ENCODE results near the gene EPHA4.

Gene EPHA4

GRCh38 chr2:221495731-221496130, 76.4 kb downstream of the EPHA4 start:
- Histone ChIP-seq H3K4me3 (replicated peaks; ENCODE audit: low read depth, low read length) (no peak overlapping the region), H3K36me3 (ENCODE audit: control insufficient read depth, insufficient read depth, low read length) (no peaks in the 10 kb centered on the region), H3K27me3 (replicated peaks; ENCODE audit: control insufficient read depth, insufficient read depth, low read length) (no peaks in the 10 kb centered on the region; the same call in 1 of the 2 replicates)
- DNase-seq (ENCODE audit: extremely low read depth, insufficient read length), result no peak
- no peak for TF ChIP-seq CTCF (IDR thresholded peaks at IDR 0.05; ENCODE audit: insufficient read depth, low read length, poor library complexity, severe bottlenecking)

GRCh38 chr2:221494556-221494955, 77.5 kb downstream of the EPHA4 start:
- TF ChIP-seq CTCF (IDR thresholded peaks at IDR 0.05; ENCODE audit: insufficient read depth, low read length, poor library complexity, severe bottlenecking), result no peak
- H3K27me3 ChIP-seq (replicated peaks; ENCODE audit: control insufficient read depth, insufficient read depth, low read length), result no peaks in the 10 kb centered on the region; the same call in 1 of the 2 replicates
- no peak for DNase-seq (ENCODE audit: extremely low read depth, insufficient read length)
- no peaks in the 10 kb centered on the region for H3K36me3 ChIP-seq (ENCODE audit: control insufficient read depth, insufficient read depth, low read length)
- H3K4me3 ChIP-seq (replicated peaks; ENCODE audit: low read depth, low read length), result no peak overlapping the region

DNA sequence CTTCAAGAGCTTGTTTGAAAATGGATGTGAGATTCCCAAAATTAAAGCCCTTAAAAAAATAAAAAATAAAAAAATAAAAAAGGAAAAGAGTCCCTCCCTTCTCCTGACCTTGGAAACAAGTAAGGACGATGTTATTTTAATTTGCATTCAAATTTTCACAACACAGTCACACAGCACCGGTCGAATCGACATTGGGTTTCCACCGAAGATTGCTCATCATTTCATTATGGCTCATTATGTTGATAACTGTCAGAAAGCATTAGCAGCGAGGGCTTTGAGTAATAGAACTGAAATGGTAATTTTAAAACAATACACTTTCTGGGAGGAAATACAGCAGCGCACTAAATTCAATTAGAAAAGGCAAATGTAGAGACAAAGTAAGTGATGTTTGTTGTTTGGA, 78.7 kb downstream of the EPHA4 start:
- Histone ChIP-seq H3K27me3 (replicated peaks; ENCODE audit: control insufficient read depth, insufficient read depth, low read length) (no peaks in the 10 kb centered on the region; the same call in 1 of the 2 replicates), H3K36me3 (ENCODE audit: control insufficient read depth, insufficient read depth, low read length) (no peaks in the 10 kb centered on the region), H3K4me3 (replicated peaks; ENCODE audit: low read depth, low read length) (no peak overlapping the region)
- no peak for TF ChIP-seq CTCF (IDR thresholded peaks at IDR 0.05; ENCODE audit: insufficient read depth, low read length, poor library complexity, severe bottlenecking)
- no peak for DNase-seq (ENCODE audit: extremely low read depth, insufficient read length)

GRCh38 chr2:221492636-221493035, 79.5 kb downstream of the EPHA4 start:
- Histone ChIP-seq H3K27me3 (replicated peaks; ENCODE audit: control insufficient read depth, insufficient read depth, low read length) (no peaks in the 10 kb centered on the region; the same call in 1 of the 2 replicates), H3K4me3 (replicated peaks; ENCODE audit: low read depth, low read length) (no peak overlapping the region), H3K36me3 (ENCODE audit: control insufficient read depth, insufficient read depth, low read length) (no peaks in the 10 kb centered on the region)
- no peak for DNase-seq (ENCODE audit: extremely low read depth, insufficient read length)
- no peak for TF ChIP-seq CTCF (IDR thresholded peaks at IDR 0.05; ENCODE audit: insufficient read depth, low read length, poor library complexity, severe bottlenecking)

DNA sequence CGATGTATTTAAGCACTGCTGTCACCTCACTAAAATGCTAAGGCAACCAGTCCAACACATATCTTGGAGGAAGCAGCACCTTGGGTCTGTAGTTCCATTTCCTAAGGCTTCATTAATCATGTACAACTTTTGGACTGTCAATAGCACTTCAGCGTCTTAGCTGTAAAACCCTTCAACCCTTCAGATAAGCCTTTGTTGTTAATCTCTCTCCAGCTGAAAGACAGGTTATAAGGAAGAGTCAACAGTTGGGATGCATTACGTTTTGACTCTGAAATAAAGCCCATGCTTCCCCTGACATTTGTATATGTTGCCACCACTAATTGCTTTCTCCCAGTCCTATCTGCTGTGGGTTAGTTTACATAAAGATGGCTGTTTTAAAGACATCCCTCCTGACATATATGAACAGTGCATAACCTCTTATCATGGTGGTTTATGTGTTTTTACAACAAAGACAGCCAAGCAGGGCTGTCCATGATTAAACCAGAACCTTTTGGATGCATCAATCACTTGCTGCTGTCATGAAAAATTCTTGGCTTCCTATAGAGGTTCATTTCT, 81.5 kb downstream of the EPHA4 start:
- TF ChIP-seq CTCF (IDR thresholded peaks at IDR 0.05; ENCODE audit: insufficient read depth, low read length, poor library complexity, severe bottlenecking), result no peak
- no peak for DNase-seq (ENCODE audit: extremely low read depth, insufficient read length)
- Histone ChIP-seq H3K36me3 (ENCODE audit: control insufficient read depth, insufficient read depth, low read length) (no peaks in the 10 kb centered on the region), H3K4me3 (replicated peaks; ENCODE audit: low read depth, low read length) (no peak overlapping the region), H3K27me3 (replicated peaks; ENCODE audit: control insufficient read depth, insufficient read depth, low read length) (no peaks in the 10 kb centered on the region; the same call in 1 of the 2 replicates)
